H1 (cell line): ENCODE data around the gene RARRES2. TPM values are rescaled to one million over a fixed set of nuclear protein-coding genes. Genes with fewer than 3 reads are reported as not detected.

Experiments
- CTCF ChIA-PET: fragments of 300-600 bp; sonication (Branson Sonifier 250); formaldehyde crosslinking; loops from one replicate; lab custom pipeline; 2021; ENCODE audit not compliant: partially characterized antibody; lab: Charles Lee
- POLR2A ChIA-PET: fragments of 300-600 bp; sonication (Branson Sonifier 250); formaldehyde crosslinking; loops from one replicate; lab custom pipeline; 2021; ENCODE audit warnings: inconsistent platforms; ENCODE audit not compliant: partially characterized antibody; lab: Charles Lee
- DNase-seq, 2 experiments: peaks; one replicate each; pipeline versions ENCODE4 v3.0.0 to v3.0.0-alpha.2; 2010 to 2022; ENCODE audit warnings: low spot score in 2 of 2, low read depth in 1 of 2, mixed read lengths in 1 of 2
- FAIRE-seq: peaks from 2 replicates; lab custom pipeline; 2011; peaks lifted over from hg19 to GRCh38; lab: Jason Lieb, UNC
- H2AFZ ChIP-seq: 2 replicates; pipeline ENCODE4 v1.8.1; 2012; ENCODE audit warnings: low read length, inconsistent platforms
- H2AK5ac ChIP-seq: 2 replicates; pipeline ENCODE4 v1.6.1; 2013; ENCODE audit warnings: low read depth, low read length
- H2BK120ac ChIP-seq: replicated peaks from 2 replicates; pipeline ENCODE3; 2013; ENCODE audit warnings: low read depth, low read length, inconsistent platforms
- H2BK12ac ChIP-seq: 2 replicates; pipeline ENCODE4 v1.6.1; 2013; ENCODE audit warnings: low read depth, low read length
- H2BK15ac ChIP-seq: 2 replicates; pipeline ENCODE4 v1.6.1; 2013; ENCODE audit warnings: low read length
- H2BK20ac ChIP-seq: 2 replicates; pipeline ENCODE4 v1.6.1; 2013; ENCODE audit warnings: low read length
- H2BK5ac ChIP-seq: 2 replicates; pipeline ENCODE4 v1.6.1; 2013; ENCODE audit warnings: low read depth, low read length
- H3K14ac ChIP-seq: 2 replicates; pipeline ENCODE4 v1.6.1; 2013; ENCODE audit warnings: inconsistent platforms; ENCODE audit not compliant: insufficient read length
- H3K18ac ChIP-seq: 2 replicates; pipeline ENCODE4 v1.6.1; 2013; ENCODE audit warnings: low read length; ENCODE audit errors: extremely low read depth
- H3K23ac ChIP-seq: 2 replicates; pipeline ENCODE4 v1.6.1; 2013; ENCODE audit warnings: inconsistent platforms; ENCODE audit not compliant: insufficient read length
- H3K23me2 ChIP-seq: 2 replicates; pipeline ENCODE4 v1.6.1; 2013; ENCODE audit warnings: low read depth, low read length
- H3K27ac ChIP-seq: 2 replicates; pipeline ENCODE4 v1.6.1; 2011; ENCODE audit warnings: low read depth, low read length, inconsistent platforms
- H3K27me3 ChIP-seq, 4 experiments: replicated peaks in 1 of 4; 1 replicate in 1 of 4; 2 replicates in 3 of 4; pipeline versions ENCODE4 v1.6.1 to v1.8.1; 2011 to 2013; ENCODE audit warnings: low read length in 3 of 4, mild to moderate bottlenecking in 3 of 4, inconsistent platforms in 2 of 4, mixed read lengths in 2 of 4, moderate library complexity in 1 of 4; ENCODE audit not compliant: control insufficient read depth in 3 of 4, insufficient read depth in 3 of 4; ENCODE audit errors: extremely low read depth in 1 of 4
- H3K36me3 ChIP-seq, 4 experiments: 2 replicates each; pipeline versions ENCODE4 v1.6.1 to v1.8.1; 2011 to 2013; ENCODE audit warnings: mild to moderate bottlenecking in 4 of 4, low read length in 3 of 4, moderate library complexity in 2 of 4, control low read depth in 1 of 4, inconsistent platforms in 1 of 4; ENCODE audit not compliant: insufficient read depth in 4 of 4, control insufficient read depth in 2 of 4
- H3K4ac ChIP-seq: replicated peaks from 2 replicates; pipeline ENCODE3; 2013; ENCODE audit warnings: low read length, low read depth, mixed read lengths, inconsistent platforms; ENCODE audit not compliant: insufficient read length
- H3K4me1 ChIP-seq, 4 experiments: replicated peaks in 1 of 4; 1 replicate in 1 of 4; 2 replicates in 3 of 4; pipeline versions ENCODE4 v1.6.1 to v1.8.1; 2011 to 2013; ENCODE audit warnings: low read length in 3 of 4, inconsistent platforms in 2 of 4, mixed read lengths in 1 of 4; ENCODE audit not compliant: insufficient read depth in 4 of 4, control insufficient read depth in 3 of 4
- H3K4me2 ChIP-seq, 2 experiments: 2 replicates each; pipeline versions ENCODE4 v1.6.1 to v1.8.1; 2011 to 2013; ENCODE audit warnings: low read depth in 2 of 2, low read length in 2 of 2, control low read depth in 1 of 2, inconsistent platforms in 1 of 2, mild to moderate bottlenecking in 1 of 2; ENCODE audit not compliant: insufficient read depth in 1 of 2
- H3K4me3 ChIP-seq, 4 experiments: fragments of 200-600, 300-600 bp in 1 of 4; sonication (generic), shearing (Covaris generic), sonication (Bioruptor Twin) in 1 of 4; 2 replicates each; pipeline versions ENCODE4 v1.5.1 to v1.8.1; 2011 to 2016; ENCODE audit warnings: low read length in 4 of 4, low read depth in 3 of 4, control low read depth in 2 of 4, inconsistent platforms in 2 of 4, mild to moderate bottlenecking in 2 of 4, mixed read lengths in 1 of 4, moderate library complexity in 1 of 4; ENCODE audit not compliant: insufficient read depth in 2 of 4; ENCODE audit errors: extremely low read depth in 1 of 4
- H3K56ac ChIP-seq: replicated peaks from 2 replicates; pipeline ENCODE3; 2013; ENCODE audit warnings: low read depth, mild to moderate bottlenecking, mixed read lengths, low read length, inconsistent platforms; ENCODE audit not compliant: insufficient read length
- H3K79me1 ChIP-seq: 2 replicates; pipeline ENCODE4 v1.6.1; 2013; ENCODE audit warnings: low read depth, low read length, control low read depth
- H3K79me2 ChIP-seq, 2 experiments: 2 replicates each; pipeline versions ENCODE4 v1.6.1 to v1.8.1; 2012 to 2013; ENCODE audit warnings: low read length in 2 of 2, mild to moderate bottlenecking in 2 of 2, inconsistent platforms in 1 of 2; ENCODE audit not compliant: insufficient read depth in 2 of 2, control insufficient read depth in 1 of 2
- H3K9ac ChIP-seq, 4 experiments: replicated peaks in 1 of 4; 1 replicate in 1 of 4; 2 replicates in 3 of 4; pipeline versions ENCODE4 v1.6.1 to v1.8.1; 2011 to 2013; ENCODE audit warnings: low read depth in 3 of 4, low read length in 3 of 4, control low read depth in 2 of 4, mild to moderate bottlenecking in 2 of 4, moderate library complexity in 2 of 4, inconsistent platforms in 1 of 4; ENCODE audit errors: extremely low read depth in 1 of 4
- H3K9me3 ChIP-seq, 2 experiments: 2 replicates each; pipeline versions ENCODE4 v1.6.1 to v1.8.1; 2012 to 2013; ENCODE audit warnings: mild to moderate bottlenecking in 2 of 2, moderate library complexity in 2 of 2, control low read depth in 1 of 2, inconsistent platforms in 1 of 2, low read depth in 1 of 2, low read length in 1 of 2, mixed read lengths in 1 of 2; ENCODE audit not compliant: insufficient read depth in 2 of 2
- H4K20me1 ChIP-seq, 2 experiments: replicated peaks in 1 of 2; 2 replicates each; pipeline versions ENCODE3 to v1.8.1; 2011 to 2013; ENCODE audit warnings: inconsistent platforms in 2 of 2, low read length in 2 of 2, mild to moderate bottlenecking in 1 of 2; ENCODE audit not compliant: insufficient read depth in 2 of 2, control insufficient read depth in 1 of 2
- H4K5ac ChIP-seq: 2 replicates; pipeline ENCODE4 v1.6.1; 2013; ENCODE audit warnings: low read length, low read depth, mixed read lengths, inconsistent platforms; ENCODE audit not compliant: insufficient read length
- H4K8ac ChIP-seq: 2 replicates; pipeline ENCODE4 v1.8.0; 2013; ENCODE audit warnings: mild to moderate bottlenecking, moderate library complexity, low read length, inconsistent platforms; ENCODE audit not compliant: insufficient read depth; ENCODE audit errors: extremely low read depth
- H4K91ac ChIP-seq: replicated peaks from 2 replicates; pipeline ENCODE3; 2013; ENCODE audit warnings: low read length, mixed read lengths, inconsistent platforms; ENCODE audit not compliant: insufficient read length
- CEBPB ChIP-seq: IDR thresholded peaks from 2 replicates; pipeline ENCODE4 v1.6.1; 2012; ENCODE audit warnings: low read depth, low read length
- EP300 ChIP-seq, 2 experiments: IDR thresholded peaks; 1 replicate in 1 of 2; 2 replicates in 1 of 2; pipeline ENCODE4 v1.6.1; 2011 to 2012; ENCODE audit warnings: low read depth in 2 of 2, low read length in 2 of 2, mild to moderate bottlenecking in 2 of 2, borderline replicate concordance in 1 of 2, inconsistent platforms in 1 of 2, moderate library complexity in 1 of 2
- EZH2 ChIP-seq: fragments of 200-600 bp; sonication (generic); IDR thresholded peaks from 2 replicates; pipeline ENCODE4 v1.7.1; 2012; ENCODE audit warnings: low read depth, mild to moderate bottlenecking, moderate library complexity, low read length, inconsistent platforms; ENCODE audit not compliant: severe bottlenecking
- MAFK ChIP-seq: IDR thresholded peaks from 2 replicates; pipeline ENCODE4 v1.6.1; 2012; ENCODE audit warnings: low read depth, mild to moderate bottlenecking, improper control_type of control experiment, low read length
- PHF8 ChIP-seq: fragments of 200-600 bp; sonication (generic); conservative IDR thresholded peaks from 2 replicates; pipeline ENCODE4 v1.7.1; 2012; ENCODE audit warnings: low read depth, mild to moderate bottlenecking, inconsistent platforms, low read length, moderate library complexity
- SP1 ChIP-seq: IDR thresholded peaks from 2 replicates; pipeline ENCODE4 v1.6.1; 2011; ENCODE audit warnings: low read depth, low read length
- SP4 ChIP-seq: IDR thresholded peaks from 2 replicates; pipeline ENCODE4 v1.6.1; 2012; ENCODE audit warnings: low read length, inconsistent platforms
- TAF1 ChIP-seq: IDR thresholded peaks from 2 replicates; pipeline ENCODE4 v1.6.1; 2011; ENCODE audit warnings: mild to moderate bottlenecking, low read depth, low read length
- WGBS, 2 experiments: shearing (Covaris generic) in 1 of 2; methylation state at CpG; one replicate each; pipeline versions ENCODE4 v1.1.6 to v1.1.7; 2013 to 2015; ENCODE audit warnings: low lambda C conversion rate in 2 of 2, mixed read lengths in 2 of 2, inconsistent platforms in 1 of 2, low coverage in 1 of 2, missing lambda C conversion rate in 1 of 2; ENCODE audit not compliant: insufficient replicate concordance in 2 of 2, insufficient coverage in 1 of 2, insufficient read length in 1 of 2; ENCODE audit errors: extremely low coverage in 1 of 2, missing lambda C conversion rate in 1 of 2; 5-methylcytosine and 5-hydroxymethylcytosine counted together
- polyA plus RNA-seq, 7 experiments: library from polyadenylated mRNA; depleted of rRNA in 3 of 7; stranded (reverse) in 5 of 7; unstranded in 2 of 7; fragments of >200 nt in 5 of 7; fragments of 200-250 nt in 2 of 7; gene quantifications; 1 replicate in 5 of 7; 2 replicates in 1 of 7; 4 replicates in 1 of 7; pipeline versions ENCODE4 v1.2.1 to v1.2.3, GENCODE V29; 2011 to 2013; ENCODE audit warnings: missing spikeins in 2 of 7, mixed read lengths in 2 of 7
- total RNA-seq: library from RNA; stranded (reverse); fragmentation: NEBNext Ultra II Directional; extraction: Animal tissue kit (Norgen Biotek cat#: 25700); gene quantifications from 2 replicates; pipeline ENCODE4 v1.2.1, GENCODE V29; 2021

Gene RARRES2
- total and polyA plus RNA-seq, 2 of the 8 experiments (the other 6 are each of a cell fraction or from before 2014, with no cell fraction given): 254 to 441 TPM

GRCh38 chr7:150351587-150352194 is 10.3 kb upstream of the RARRES2 start:
- Histone ChIP-seq H2BK12ac (no peak overlapping the region), H4K8ac (no peak overlapping the region), H3K27ac (no peak overlapping the region), H3K4ac (no peak overlapping the region), H4K91ac (no peak overlapping the region), H2AFZ (no peak overlapping the region), H3K14ac (no peak overlapping the region), H4K20me1 (no peaks in the 10 kb centered on the region), H3K23ac (no peak overlapping the region), H3K9me3 (no peaks in the 10 kb centered on the region; a peak in 1 of 4 replicates), H2BK15ac (no peak overlapping the region), H3K4me2 (no peak overlapping the region), H3K79me1 (no peaks in the 10 kb centered on the region), H3K56ac (no peak overlapping the region), H3K4me1 (no peaks in the 10 kb centered on the region), H2AK5ac (no peak overlapping the region), H2BK20ac (no peak overlapping the region), H2BK5ac (no peak overlapping the region), H3K4me3 (no peak overlapping the region), H3K9ac (no peak overlapping the region), H3K79me2 (no peaks in the 10 kb centered on the region), H3K36me3 (no peaks in the 10 kb centered on the region), H3K23me2 (no peaks in the 10 kb centered on the region), H2BK120ac (no peak overlapping the region), H3K27me3 (no peaks in the 10 kb centered on the region), H3K18ac (no peak overlapping the region), H4K5ac (no peak overlapping the region)
- no peak for DNase-seq
- WGBS, 2 experiments: 75% methylated on average over 8 of the region's 8 CpGs; no CpG with 5 or more reads in 1 of the 2 experiments
- no peak for FAIRE-seq
- POLR2A ChIA-PET: interaction anchor here (1.9 to 2.9 kb wide), 2 partner anchors 9 to 51 kb away, joined by 5 to 15 read pairs; no protein-coding TSS in a partner anchor
- CTCF ChIA-PET: interaction anchor here (0.6 to 1.2 kb wide), 4 partner anchors 13 to 536 kb away, joined by 3 to 4 read pairs (median 3); no protein-coding TSS in a partner anchor
- no peak for TF ChIP-seq EZH2
- TF ChIP-seq SP1: no peak
- no peak for TF ChIP-seq PHF8
- TF ChIP-seq TAF1: no peak
- TF ChIP-seq EP300 (IDR thresholded peaks at IDR 0.05; ENCODE audit: borderline replicate concordance in 1 of 2, low read depth in 2 of 2, low read length in 2 of 2): no peak
- TF ChIP-seq SP4: no peak
- TF ChIP-seq CEBPB: no peak
- no peak for TF ChIP-seq MAFK
